Astrocyte of the spinal cord (primary cell): Measurements from ENCODE around the gene EFNA1.

Source experiments
- DNase-seq: peaks from one replicate; pipeline ENCODE4 v3.0.0; 2011; ENCODE audit warnings: low read depth, low spot score
- H3K4me3 ChIP-seq: 2 replicates; pipeline ENCODE4 v1.5.1; 2011; ENCODE audit warnings: low read depth, mild to moderate bottlenecking, low read length, moderate library complexity
- in situ Hi-C: cut with HindIII; loops from 2 replicates; pipeline ENCODE4 v1.10.0; 2017; ENCODE audit warnings: low sequenced_read_pairs
- TF ChIP-seq, protein P1 (sequence below): IDR thresholded peaks from 2 replicates; pipeline ENCODE4 v1.5.1; 2012; ENCODE audit warnings: low read depth, mild to moderate bottlenecking, low read length, inconsistent platforms

EFNA1 gene

DNA sequence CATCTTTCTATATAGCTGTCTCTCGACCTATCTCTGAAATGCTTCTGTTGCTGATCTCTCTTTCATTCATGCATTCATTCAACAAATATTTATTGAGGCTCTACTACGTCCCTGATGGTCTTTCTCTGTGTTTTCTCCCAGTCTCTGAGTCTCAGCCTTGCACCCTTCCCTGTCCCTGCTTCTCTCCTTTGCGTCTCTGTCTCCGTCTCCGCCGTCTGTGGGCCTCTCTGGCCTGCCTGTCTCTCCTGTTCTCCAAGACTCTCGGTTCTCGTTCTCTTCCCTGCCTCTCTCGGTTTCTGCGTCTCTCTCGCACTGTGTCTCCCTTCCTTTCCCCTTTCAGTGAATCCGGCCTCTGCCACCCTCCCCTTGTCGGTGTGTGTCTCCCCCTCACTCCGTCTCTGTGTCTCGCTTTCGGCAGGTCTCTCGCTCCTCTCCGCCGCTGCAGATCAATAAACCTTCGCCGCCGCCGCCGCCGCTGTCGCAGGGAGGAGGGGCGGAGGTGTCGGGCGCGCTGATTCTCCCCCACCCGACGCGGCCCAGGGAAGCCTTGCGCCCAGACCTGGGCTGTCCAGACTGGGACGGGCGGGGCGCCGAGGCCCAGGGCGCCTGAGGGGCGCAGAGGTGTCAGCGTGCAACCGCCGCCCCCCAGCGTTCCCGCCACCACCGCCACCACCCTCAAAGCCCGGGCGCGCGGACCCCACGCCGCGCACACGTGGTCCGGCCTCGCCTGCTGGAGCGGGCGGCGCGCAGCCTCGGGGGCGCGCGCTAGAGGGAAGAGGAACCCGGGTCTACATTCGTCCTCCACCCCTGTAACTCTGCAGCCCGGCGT lies 46.0 kb upstream of the EFNA1 start:
- in situ Hi-C loops = no loop called here
- no peak for DNase-seq
- H3K4me3 ChIP-seq = no peak overlapping the region
- TF ChIP-seq, protein P1, sequence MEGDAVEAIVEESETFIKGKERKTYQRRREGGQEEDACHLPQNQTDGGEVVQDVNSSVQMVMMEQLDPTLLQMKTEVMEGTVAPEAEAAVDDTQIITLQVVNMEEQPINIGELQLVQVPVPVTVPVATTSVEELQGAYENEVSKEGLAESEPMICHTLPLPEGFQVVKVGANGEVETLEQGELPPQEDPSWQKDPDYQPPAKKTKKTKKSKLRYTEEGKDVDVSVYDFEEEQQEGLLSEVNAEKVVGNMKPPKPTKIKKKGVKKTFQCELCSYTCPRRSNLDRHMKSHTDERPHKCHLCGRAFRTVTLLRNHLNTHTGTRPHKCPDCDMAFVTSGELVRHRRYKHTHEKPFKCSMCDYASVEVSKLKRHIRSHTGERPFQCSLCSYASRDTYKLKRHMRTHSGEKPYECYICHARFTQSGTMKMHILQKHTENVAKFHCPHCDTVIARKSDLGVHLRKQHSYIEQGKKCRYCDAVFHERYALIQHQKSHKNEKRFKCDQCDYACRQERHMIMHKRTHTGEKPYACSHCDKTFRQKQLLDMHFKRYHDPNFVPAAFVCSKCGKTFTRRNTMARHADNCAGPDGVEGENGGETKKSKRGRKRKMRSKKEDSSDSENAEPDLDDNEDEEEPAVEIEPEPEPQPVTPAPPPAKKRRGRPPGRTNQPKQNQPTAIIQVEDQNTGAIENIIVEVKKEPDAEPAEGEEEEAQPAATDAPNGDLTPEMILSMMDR = no peak

DNA sequence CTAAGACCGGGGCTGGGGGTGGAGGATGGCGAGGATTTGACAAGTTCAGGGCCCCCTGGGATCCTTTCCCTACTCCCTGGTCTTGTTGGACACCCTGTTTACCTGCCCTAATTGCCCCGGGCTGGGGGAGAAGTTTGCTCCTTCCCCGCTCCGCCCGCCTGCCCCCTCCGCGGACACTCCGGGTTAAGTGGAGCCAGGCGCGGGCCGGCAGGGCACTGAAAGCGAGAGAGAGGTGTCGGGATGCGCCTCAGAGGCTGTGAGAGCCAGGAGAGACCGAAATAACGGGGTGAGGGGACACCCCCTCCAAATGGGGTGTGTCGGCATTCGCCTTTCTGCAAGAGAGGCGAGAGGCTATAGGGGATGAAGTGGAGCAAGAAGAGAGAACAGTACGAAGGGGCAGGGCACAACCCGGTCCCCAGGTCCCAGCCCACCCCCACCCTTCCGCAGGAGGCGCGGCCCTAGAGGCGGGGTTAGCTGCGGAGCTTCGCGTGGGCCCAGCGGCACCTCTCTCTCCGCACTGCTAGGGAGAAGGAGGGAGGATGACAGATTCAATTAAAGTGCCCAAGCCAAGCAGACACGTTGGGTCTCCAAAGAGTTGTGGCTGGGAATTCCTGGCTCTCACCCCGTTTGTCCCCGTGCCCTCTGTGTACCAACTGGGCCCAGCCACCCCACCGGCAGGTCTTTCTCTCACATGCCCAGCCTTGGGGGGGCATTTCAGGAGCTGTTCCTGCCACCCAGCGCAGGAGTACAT lies 45.2 kb upstream of the EFNA1 start:
- in situ Hi-C loops = no loop called here
- H3K4me3 ChIP-seq = no peak overlapping the region
- DNase-seq = no peak
- TF ChIP-seq, protein P1 = no peak

DNA sequence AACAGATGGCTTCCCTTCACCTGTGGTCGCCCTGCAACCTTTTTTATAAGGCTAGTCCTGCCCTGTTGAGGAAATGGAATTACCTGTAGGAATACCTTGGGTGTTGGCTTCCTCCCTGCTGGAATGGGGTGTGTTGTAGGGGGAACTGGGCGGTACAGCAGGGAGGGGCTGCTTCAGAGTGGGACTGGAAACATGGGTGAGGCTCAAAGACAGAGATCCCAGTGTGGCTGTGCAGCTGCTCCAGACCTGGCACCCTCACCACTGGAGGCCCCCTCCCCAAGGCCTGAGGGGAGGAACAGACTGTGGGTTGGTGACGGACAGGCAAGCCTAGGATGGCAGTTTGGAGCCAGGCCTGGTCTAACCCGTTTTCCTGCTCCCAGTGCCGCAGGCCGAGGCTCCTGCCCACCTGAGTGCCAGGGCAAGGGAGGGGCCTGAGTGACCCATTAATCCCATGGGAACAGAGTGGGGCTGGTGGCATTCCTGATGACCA lies 44.6 kb upstream of the EFNA1 start:
- no peak for DNase-seq
- H3K4me3 ChIP-seq = no peak overlapping the region
- in situ Hi-C loops = no loop called here
- TF ChIP-seq, protein P1 = no peak

DNA sequence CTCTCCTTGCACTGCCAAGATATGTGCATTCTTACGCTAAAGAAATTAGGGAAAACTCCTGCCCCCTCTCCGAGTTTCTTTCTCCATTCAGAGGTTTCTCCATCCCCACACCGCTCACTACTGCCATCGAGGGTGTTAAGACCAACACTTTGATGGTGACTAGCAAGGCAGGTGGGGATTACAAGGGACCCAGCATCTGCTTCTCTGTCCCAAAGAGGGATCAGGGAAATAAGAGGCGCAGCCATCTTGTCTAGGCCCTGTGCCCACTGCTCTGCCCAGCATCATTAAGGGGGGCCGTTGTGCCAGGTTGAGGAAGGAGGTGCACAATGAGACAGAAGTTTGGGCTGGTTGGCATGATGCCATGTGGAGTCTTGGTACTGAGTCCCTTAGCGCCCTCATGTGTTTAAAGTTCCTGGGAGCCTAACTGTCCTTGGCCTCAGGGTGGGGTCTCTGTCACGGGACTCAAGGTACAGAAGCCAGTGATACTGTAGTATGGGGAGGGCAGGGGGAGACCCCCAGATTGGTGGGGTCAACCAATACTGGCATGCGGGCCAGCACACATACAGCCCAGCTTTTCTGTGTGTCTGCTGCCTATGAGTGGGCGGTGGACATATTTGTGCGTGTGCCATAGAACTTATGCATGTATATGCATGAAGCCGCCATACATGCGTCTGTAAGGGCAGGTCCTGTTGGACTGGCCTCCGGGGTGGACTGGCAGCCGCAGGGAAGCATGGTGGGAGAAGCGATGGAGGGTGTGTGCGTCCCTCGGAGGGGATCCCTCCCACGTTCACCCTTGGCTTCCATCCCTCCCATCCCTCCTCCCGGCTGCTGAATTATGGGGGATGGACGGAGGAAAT lies 43.6 kb upstream of the EFNA1 start:
- in situ Hi-C loops = no loop called here
- TF ChIP-seq, protein P1 = peak; percentile 43
- H3K4me3 ChIP-seq = peak overlapping the region; percentile 78
- no peak for DNase-seq

DNA sequence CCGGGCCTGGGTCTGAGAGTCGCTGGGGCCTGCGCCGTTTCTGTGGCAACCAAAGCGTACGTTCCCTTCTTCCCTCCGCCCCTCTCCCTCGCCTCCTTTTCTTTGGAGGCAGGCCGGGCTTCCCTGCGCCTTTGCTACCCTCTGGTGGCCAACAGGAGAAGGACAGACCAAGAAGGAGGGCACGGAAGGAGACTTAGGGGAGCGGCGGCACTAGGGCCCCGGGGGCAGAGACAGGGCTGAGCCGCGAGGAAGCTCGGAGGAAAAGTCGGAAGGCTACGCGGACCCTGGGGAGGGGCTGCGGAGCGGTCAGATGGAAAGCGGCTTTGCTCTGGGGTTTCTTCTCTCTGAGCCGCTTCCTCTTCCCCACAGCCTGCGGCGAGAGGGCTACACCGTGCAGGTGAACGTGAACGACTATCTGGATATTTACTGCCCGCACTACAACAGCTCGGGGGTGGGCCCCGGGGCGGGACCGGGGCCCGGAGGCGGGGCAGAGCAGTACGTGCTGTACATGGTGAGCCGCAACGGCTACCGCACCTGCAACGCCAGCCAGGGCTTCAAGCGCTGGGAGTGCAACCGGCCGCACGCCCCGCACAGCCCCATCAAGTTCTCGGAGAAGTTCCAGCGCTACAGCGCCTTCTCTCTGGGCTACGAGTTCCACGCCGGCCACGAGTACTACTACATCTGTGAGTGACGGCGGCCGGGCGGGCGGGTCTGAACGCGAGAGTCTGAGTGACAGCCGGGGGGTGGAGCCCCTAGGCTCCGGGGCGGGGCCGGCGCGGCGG lies 42.8 kb upstream of the EFNA1 start:
- TF ChIP-seq, protein P1 = peak; percentile 91
- in situ Hi-C loops = no loop called here
- H3K4me3 ChIP-seq = peak overlapping the region; percentile 78
- DNase-seq = peak; percentile 95
